ENCODE results near the gene TTC34.

- TF ChIP-seq CTCF (IDR thresholded peaks at IDR 0.05) (no peak), POLR2A (IDR thresholded peaks at IDR 0.05) (no peak)
Observed at GRCh38 chr1:2821373-2821955, 20.0 kb upstream of the TTC34 start.
